GM19239 (cell line): ENCODE measurements around the gene PIK3R5.
"Not testable (repeated sequence)": the region's sequence is repeated elsewhere in the genome, so short reads cannot be mapped to it uniquely, and the experiment has no call there.

Experiments
- DNase-seq: peaks from one replicate; pipeline ENCODE4 v3.0.0; 2011; ENCODE audit warnings: low spot score; ENCODE audit not compliant: insufficient read length
- FAIRE-seq: peaks from 2 replicates; lab custom pipeline; 2011; peaks lifted over from hg19 to GRCh38; lab: Jason Lieb, UNC

PIK3R5 gene

DNA sequence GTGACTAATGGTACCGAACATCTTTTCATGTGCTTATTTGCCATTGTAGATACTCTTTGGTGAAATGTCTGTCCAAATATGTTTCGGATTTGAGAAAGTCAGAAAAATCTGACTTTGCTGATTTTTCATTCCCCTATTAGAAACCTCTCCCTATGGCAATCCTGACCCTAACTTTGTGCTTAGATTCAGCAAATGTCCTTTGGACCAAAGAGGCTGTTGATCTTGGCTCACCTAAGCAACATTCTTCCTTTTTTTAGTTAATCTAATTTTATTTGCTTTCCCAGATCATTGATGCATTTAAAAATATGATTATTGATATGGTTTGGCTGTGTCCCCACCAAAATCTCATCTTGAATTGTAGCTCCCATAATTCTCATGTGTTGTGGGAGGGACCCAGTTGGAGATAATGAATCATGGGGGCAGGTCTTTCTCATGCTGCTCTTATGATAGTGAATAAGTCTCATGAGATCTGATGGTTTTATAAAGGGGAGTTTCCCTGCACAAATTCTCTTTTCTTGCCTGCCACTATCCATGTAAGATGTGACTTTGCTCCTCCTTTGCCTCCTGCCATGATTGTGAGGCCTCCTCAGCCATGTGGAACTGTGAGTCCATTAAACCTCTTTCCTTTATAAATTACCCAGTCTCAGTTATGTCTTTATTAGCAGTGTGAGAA lies 22.9 kb upstream of the PIK3R5 start:
- DNase-seq, FAIRE-seq: not testable (repeated sequence)

- FAIRE-seq (peak; percentile 45), DNase-seq (no peak)
Measured at GRCh38 chr17:8986295-8986694, 20.8 kb upstream of the PIK3R5 start.

- no peak for DNase-seq
- peak; percentile 98 for FAIRE-seq
Measured at GRCh38 chr17:8985054-8985701, 19.7 kb upstream of the PIK3R5 start.

- FAIRE-seq, DNase-seq: not testable (repeated sequence)
Measured at GRCh38 chr17:8984225-8984624, 18.7 kb upstream of the PIK3R5 start.

DNA sequence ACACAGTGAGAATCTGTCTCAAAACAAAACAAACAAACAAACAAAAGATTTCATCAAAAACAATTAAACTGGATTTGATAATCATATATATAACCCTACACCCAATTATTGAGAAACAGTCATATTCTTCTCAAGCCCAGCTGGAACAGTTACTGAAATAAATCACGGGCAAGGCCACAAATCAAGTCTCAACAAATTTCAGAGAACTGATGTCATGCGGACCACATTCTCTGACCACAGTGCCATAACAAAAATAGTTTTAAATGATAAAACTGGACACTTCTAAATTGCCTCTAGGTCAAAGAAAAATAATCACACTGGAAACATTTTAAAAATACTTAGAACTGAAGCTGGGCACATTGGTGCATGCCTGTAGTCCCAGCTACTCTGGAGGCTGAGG lies 15.9 kb upstream of the PIK3R5 start:
- no peak for DNase-seq
- no peak for FAIRE-seq

GRCh38 chr17:8979715-8980114 lies 14.2 kb upstream of the PIK3R5 start:
- FAIRE-seq (no peak), DNase-seq (no peak)

DNA sequence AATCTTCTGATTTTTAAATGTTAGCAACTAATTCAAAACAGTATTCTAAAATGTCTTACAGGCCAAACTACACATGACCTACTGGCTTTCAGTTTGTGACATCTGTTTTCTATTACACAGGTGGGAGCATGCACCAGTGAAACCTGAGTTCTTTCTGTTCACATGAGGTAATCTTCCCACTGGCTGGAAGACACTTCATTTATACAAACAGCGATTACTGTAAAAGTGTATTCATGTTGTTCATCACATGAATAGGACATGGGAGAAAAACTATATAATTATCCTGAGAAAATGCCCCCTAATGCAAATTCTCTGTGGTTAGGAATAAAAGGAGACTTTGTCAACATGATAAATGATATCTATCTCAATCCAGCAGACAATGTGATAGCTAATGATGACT lies 11.1 kb upstream of the PIK3R5 start:
- DNase-seq = no peak
- peak; percentile 66 for FAIRE-seq

DNA sequence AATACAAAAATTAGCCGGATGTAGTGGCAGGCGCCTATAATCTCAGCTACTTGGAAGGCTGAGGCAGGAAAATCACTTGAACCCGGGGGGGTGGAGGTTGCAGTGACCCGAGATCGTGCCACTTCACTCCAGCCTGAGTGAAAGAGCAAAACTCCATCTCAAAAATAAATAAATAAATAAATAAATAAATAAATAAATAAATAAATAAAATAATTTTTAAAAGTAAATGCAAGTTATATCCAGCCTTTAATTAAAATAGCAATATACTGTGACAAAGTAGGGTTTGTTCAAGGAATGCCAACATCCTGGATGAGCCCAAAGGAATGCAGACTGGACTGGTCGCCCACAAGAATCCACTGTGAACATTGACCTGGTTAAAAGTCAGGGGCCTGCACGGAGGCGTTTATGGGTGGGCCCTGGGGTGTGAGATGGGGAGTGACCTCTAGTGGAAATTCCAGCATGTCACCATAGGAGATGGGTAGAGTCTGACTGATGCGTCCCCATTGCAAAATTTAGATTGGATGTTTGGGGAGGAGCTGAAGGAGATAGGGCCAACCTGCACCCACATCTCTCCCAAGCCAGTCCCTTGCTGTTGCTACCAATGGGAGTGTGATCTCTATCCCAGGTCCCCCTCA lies 9.7 kb upstream of the PIK3R5 start:
- DNase-seq = no peak
- no peak for FAIRE-seq

- FAIRE-seq (no peak), DNase-seq (no peak)
Measured at GRCh38 chr17:8969901-8970300, 4.4 kb upstream of the PIK3R5 start.

- FAIRE-seq = no peak
- DNase-seq = no peak
Measured at GRCh38 chr17:8968503-8968902, 3.0 kb upstream of the PIK3R5 start.

GRCh38 chr17:8967861-8968260 lies 2.4 kb upstream of the PIK3R5 start:
- FAIRE-seq (no peak), DNase-seq (no peak)

- peak; percentile 28 for FAIRE-seq
- DNase-seq = no peak
Measured at GRCh38 chr17:8966926-8967325, 1.4 kb upstream of the PIK3R5 start.

DNA sequence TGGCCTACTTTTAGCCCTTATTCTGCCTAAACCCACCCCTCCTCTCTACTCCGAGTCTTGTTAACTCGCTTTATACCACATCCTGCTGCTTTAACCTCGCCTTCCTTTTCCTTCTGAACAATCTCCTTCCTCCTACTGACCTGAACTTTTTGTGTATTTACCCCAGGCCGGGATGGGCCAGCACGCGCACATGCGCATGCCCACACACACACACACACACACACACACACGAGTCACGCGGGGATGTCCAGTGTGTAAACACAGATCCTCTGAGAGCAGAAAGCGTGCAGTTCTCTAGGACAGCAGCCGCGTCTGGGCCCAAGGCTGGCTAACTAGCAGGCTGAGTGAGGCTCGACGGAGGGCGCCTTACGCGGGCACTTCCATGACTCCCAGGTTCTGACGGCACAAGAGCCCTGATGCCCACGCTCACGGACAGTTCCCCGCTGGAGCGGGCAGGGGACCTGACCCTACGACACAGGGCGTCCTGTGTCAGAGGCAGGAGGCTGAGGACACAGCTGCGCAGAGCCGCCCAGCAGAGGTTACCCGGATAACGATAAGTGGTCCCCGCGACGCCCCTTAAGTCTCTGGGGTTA lies 610 bp downstream of the PIK3R5 start:
- DNase-seq (no peak), FAIRE-seq (peak; percentile 85)

DNA sequence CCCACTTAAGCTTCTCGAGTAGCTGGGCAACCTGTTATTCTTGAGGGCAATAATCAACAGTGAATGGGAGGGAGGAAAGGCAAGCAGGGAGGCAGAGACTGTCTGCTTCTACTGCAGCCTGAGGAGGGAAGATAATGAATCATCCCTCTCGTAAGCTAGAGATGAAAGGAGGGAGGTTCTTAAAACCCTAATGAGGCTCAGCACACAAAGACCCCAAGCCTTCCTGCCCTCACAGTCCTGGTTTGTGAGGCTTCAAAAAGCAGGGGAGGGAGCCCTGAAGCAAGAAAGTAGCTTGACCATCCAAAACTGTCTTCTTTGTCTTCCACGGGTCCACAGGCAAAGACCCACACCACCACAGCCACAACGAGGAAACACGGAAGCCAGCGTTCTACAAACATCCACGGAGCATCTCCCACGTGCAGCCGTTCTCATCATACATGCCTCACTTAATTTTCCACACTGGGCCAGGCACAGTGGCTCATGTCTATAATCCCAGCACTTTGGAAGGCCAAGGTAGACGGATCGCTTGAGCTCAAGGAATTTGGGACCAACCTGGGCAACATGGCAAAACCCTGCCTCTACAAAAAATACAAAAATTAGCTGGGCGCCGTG lies 1.8 kb downstream of the PIK3R5 start:
- DNase-seq (no peak), FAIRE-seq (no peak)

- DNase-seq = no peak
- FAIRE-seq = no peak
Measured at GRCh38 chr17:8963014-8963413, 2.5 kb downstream of the PIK3R5 start.

DNA sequence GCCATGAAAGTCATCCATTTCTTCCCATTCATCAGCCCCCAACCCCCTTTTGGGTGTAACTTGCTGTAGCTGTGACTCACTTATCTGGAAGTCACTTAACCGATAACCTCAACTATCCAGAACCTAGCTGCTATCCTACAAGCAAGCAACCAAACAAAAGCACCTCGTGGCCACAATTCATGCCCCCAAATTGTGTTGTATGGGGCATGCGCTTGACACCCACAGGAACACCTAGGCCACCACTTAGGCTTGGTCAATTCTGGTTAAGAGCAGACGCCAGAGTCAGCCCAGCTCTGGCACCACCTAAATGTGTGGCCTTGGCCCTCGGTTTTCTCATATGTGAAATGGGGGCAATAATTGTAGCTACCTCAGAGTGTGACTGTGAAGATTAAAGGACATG lies 3.7 kb downstream of the PIK3R5 start:
- DNase-seq (no peak), FAIRE-seq (no peak)

DNA sequence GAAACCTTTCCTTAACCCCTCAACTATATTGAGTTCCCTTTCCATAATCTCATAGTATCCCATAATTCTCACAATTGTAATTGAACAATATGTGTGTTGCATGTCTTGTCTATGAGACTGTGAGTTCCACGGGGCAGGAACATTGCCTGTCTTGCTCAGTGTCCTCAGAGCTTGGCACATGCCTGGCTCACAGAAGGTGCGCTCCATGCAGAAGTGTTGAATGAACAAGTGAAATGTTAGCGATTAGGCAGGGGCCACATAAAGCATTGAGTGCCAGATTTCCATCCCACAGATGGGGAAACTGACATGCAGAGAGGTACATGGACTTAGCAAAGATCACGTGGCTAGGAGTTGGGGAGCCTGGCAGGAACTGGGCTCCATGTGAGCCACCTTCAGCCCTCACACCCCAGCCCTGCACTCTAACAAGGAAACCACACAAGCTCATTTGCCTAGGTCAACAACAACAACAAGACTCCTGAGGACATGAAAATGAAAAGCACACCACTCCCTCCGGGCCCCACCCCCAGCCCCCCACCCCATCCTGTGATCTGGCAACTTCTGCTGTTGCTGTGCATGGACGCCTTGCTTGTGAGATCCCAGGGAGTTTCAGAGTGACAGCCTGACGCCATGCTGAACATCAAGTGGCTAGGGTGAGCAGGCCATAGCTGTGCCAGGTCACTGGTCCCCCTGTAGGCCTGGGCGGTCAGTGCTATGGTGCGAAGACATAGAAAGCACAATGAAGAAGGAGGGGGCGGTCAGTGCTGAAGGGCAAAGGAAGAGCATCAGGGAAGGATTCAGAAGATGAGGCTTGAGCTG lies 5.0 kb downstream of the PIK3R5 start:
- no peak for DNase-seq
- FAIRE-seq = peak; percentile 78

GRCh38 chr17:8959312-8959918 lies 6.1 kb downstream of the PIK3R5 start:
- no peak for DNase-seq
- FAIRE-seq = no peak

- FAIRE-seq = no peak
- no peak for DNase-seq
Measured at GRCh38 chr17:8957721-8958120, 7.8 kb downstream of the PIK3R5 start.
